ENCODE results near the gene PNRC1.

DNA sequence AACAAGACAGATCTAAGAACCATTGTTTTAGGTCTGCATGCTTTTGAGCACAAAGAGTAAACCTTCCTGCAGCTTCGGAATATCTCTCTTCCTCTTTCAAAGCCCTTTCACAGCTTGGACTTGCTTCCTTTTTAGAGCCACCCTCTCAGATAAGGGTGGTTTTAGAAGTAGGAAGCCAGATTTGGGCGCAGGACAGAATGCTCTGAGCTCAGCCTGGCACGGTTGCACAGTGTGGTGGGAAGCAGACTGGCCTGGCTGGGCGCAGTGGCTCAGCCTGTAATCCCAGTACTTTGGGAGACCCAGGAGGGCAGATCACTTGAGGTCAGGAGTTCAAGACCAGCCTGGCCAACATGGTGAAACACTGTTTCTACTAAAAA, 35.6 kb upstream of the PNRC1 start:
- TF ChIP-seq, protein P1, sequence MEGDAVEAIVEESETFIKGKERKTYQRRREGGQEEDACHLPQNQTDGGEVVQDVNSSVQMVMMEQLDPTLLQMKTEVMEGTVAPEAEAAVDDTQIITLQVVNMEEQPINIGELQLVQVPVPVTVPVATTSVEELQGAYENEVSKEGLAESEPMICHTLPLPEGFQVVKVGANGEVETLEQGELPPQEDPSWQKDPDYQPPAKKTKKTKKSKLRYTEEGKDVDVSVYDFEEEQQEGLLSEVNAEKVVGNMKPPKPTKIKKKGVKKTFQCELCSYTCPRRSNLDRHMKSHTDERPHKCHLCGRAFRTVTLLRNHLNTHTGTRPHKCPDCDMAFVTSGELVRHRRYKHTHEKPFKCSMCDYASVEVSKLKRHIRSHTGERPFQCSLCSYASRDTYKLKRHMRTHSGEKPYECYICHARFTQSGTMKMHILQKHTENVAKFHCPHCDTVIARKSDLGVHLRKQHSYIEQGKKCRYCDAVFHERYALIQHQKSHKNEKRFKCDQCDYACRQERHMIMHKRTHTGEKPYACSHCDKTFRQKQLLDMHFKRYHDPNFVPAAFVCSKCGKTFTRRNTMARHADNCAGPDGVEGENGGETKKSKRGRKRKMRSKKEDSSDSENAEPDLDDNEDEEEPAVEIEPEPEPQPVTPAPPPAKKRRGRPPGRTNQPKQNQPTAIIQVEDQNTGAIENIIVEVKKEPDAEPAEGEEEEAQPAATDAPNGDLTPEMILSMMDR (IDR thresholded peaks at IDR 0.05; ENCODE audit: low read depth, low read length) = no peak
- TF ChIP-seq EZH2phosphoT487 (IDR thresholded peaks at IDR 0.05; ENCODE audit: low read depth) = no peak

Measured in OCI-LY3 (cell line).